CD4-positive, alpha-beta memory T cell (primary cell): ENCODE results near the gene UCMA. TPM values are rescaled to one million over a fixed set of nuclear protein-coding genes. Genes with fewer than 3 reads are reported as not detected.
A peak's percentile ranks its signal among the peaks of the same experiment; 100 is the strongest.

Source experiments
- CTCF ChIA-PET: fragments of 350-600 bp; sonication (Branson Sonifier 250); formaldehyde crosslinking; loops from one replicate; lab custom pipeline; 2021; ENCODE audit warnings: inconsistent platforms; ENCODE audit not compliant: partially characterized antibody; lab: Charles Lee
- POLR2A ChIA-PET: fragments of 350-600 bp; sonication (Branson Sonifier 250); formaldehyde crosslinking; loops from one replicate; lab custom pipeline; 2021; ENCODE audit not compliant: partially characterized antibody; lab: Charles Lee
- DNase-seq, 5 donors: peaks; one replicate each; pipeline versions ENCODE4 v3.0.0 to v3.0.0-alpha.2; 2020 to 2022; ENCODE audit warnings: mixed read lengths in 1 of 5
- H3K27ac ChIP-seq: one replicate; pipeline ENCODE4 v1.7.0; 2013; ENCODE audit warnings: low read depth, low read length
- H3K27me3 ChIP-seq: 2 replicates; pipeline ENCODE4 v1.7.0; 2013; ENCODE audit warnings: mild to moderate bottlenecking, low read length, moderate library complexity; ENCODE audit not compliant: insufficient read depth
- H3K36me3 ChIP-seq: 2 replicates; pipeline ENCODE4 v1.7.0; 2013; ENCODE audit warnings: mild to moderate bottlenecking, low read length, moderate library complexity; ENCODE audit not compliant: insufficient read depth
- H3K4me1 ChIP-seq: 2 replicates; pipeline ENCODE4 v1.7.0; 2013; ENCODE audit warnings: mild to moderate bottlenecking, low read length, moderate library complexity; ENCODE audit not compliant: insufficient read depth
- H3K4me3 ChIP-seq, 2 donors: one replicate each; pipeline ENCODE4 v1.7.0; 2013; ENCODE audit warnings: low read length in 2 of 2, mild to moderate bottlenecking in 1 of 2
- H3K9me3 ChIP-seq, 2 donors: one replicate each; pipeline ENCODE4 v1.7.0; 2013; ENCODE audit warnings: low read length in 2 of 2, control low read depth in 1 of 2; ENCODE audit not compliant: control insufficient read depth in 1 of 2
- H3K27ac Mint-ChIP-seq, 7 donors: one replicate each; pipeline ENCODE4 v1.8.0; 2020 to 2021; ENCODE audit warnings: mixed read lengths in 7 of 7, mild to moderate bottlenecking in 6 of 7, inconsistent platforms in 3 of 7, moderate library complexity in 3 of 7
- H3K27me3 Mint-ChIP-seq, 2 donors: one replicate each; pipeline ENCODE4 v1.8.0; 2020 to 2021; ENCODE audit warnings: mixed read lengths in 2 of 2
- H3K36me3 Mint-ChIP-seq, 2 donors: one replicate each; pipeline ENCODE4 v1.8.0; 2020 to 2021; ENCODE audit warnings: mixed read lengths in 2 of 2, inconsistent platforms in 1 of 2, mild to moderate bottlenecking in 1 of 2
- H3K4me1 Mint-ChIP-seq, 4 donors: one replicate each; pipeline ENCODE4 v1.8.0; 2020 to 2021; ENCODE audit warnings: mixed read lengths in 4 of 4, mild to moderate bottlenecking in 1 of 4
- H3K4me3 Mint-ChIP-seq, 8 donors: one replicate each; pipeline ENCODE4 v1.8.0; 2020 to 2021; ENCODE audit warnings: mixed read lengths in 8 of 8, mild to moderate bottlenecking in 7 of 8, moderate library complexity in 6 of 8, inconsistent platforms in 3 of 8
- H3K9me3 Mint-ChIP-seq, 8 donors: one replicate each; pipeline ENCODE4 v1.8.0; 2020 to 2021; ENCODE audit warnings: mixed read lengths in 8 of 8, mild to moderate bottlenecking in 5 of 8, inconsistent platforms in 3 of 8, moderate library complexity in 1 of 8
- intact Hi-C: fragments of 100-400 bp; cut with micrococcal nuclease; formaldehyde crosslinking; loops from one replicate; pipeline ENCODE4 v1.15.1; 2023
- polyA plus RNA-seq, 2 donors: library from polyadenylated mRNA; unstranded; fragments of 300-500 nt; fragmentation: Illumina TruSeq; gene quantifications; one replicate each; pipeline ENCODE4 v1.2.3, GENCODE V29; 2021
- total RNA-seq, 2 experiments: library from RNA; stranded (reverse); gene quantifications; one replicate each; pipeline ENCODE4 v1.2.3, GENCODE V29; 2021

The UCMA gene
- total and polyA plus RNA-seq, 4 experiments from 2014 or later = not detected

GRCh38 chr10:13182424-13182823 lies 51.8 kb downstream of the UCMA start:
- Histone ChIP-seq H3K9me3 (no peaks in the 10 kb centered on the region), H3K27me3 (no peaks in the 10 kb centered on the region), H3K36me3 (no peaks in the 10 kb centered on the region), H3K4me1 (no peaks in the 10 kb centered on the region), H3K4me3 (no peak overlapping the region), H3K27ac (no peak overlapping the region)
- DNase-seq = no peak
- Mint-ChIP-seq H3K27me3 (no peaks in the 10 kb centered on the region), H3K27ac (no peak overlapping the region), H3K36me3 (no peaks in the 10 kb centered on the region), H3K9me3 (no peaks in the 10 kb centered on the region), H3K4me3 (no peak overlapping the region), H3K4me1 (peaks cover 0 to 1% (median 0%) of the 10 kb centered on the region in 4 donors)
- intact Hi-C loops = no loop called here
- ChIA-PET CTCF (no interaction called here), POLR2A (interaction anchor here (0.6 kb wide), 1 partner anchor 11 kb away, joined by 3 read pairs; no protein-coding TSS in a partner anchor)

- ChIA-PET CTCF (interaction anchor here (1.9 kb wide), 1 partner anchor 259 kb away, joined by 4 read pairs; no protein-coding TSS in a partner anchor), POLR2A (no interaction called here)
- no peak overlapping the region for H3K4me3 ChIP-seq
- no peak overlapping the region for H3K27ac ChIP-seq
- no peaks in the 10 kb centered on the region for H3K27me3 ChIP-seq
- no peak for DNase-seq
- no peaks in the 10 kb centered on the region for H3K9me3 ChIP-seq
- Mint-ChIP-seq H3K36me3 (no peaks in the 10 kb centered on the region), H3K9me3 (no peaks in the 10 kb centered on the region), H3K27ac (no peak overlapping the region), H3K27me3 (no peaks in the 10 kb centered on the region), H3K4me1 (peaks cover 0 to 1% (median 0%) of the 10 kb centered on the region in 4 donors), H3K4me3 (no peak overlapping the region)
- no peaks in the 10 kb centered on the region for H3K36me3 ChIP-seq
- no peaks in the 10 kb centered on the region for H3K4me1 ChIP-seq
- intact Hi-C loops = no loop called here
Observed at GRCh38 chr10:13180788-13181187, 53.4 kb downstream of the UCMA start.

- Histone ChIP-seq H3K27ac (no peak overlapping the region), H3K27me3 (no peaks in the 10 kb centered on the region), H3K4me3 (no peak overlapping the region), H3K4me1 (no peaks in the 10 kb centered on the region), H3K9me3 (no peaks in the 10 kb centered on the region), H3K36me3 (no peaks in the 10 kb centered on the region)
- intact Hi-C loops = no loop called here
- ChIA-PET POLR2A (no interaction called here), CTCF (no interaction called here)
- Mint-ChIP-seq H3K27me3 (no peaks in the 10 kb centered on the region), H3K36me3 (no peaks in the 10 kb centered on the region), H3K27ac (peak overlapping the region in 1 of 7 donors; percentile 38), H3K4me3 (no peak overlapping the region), H3K4me1 (no peaks in the 10 kb centered on the region), H3K9me3 (no peaks in the 10 kb centered on the region)
- no peak for DNase-seq
Observed at GRCh38 chr10:13173616-13174015, 60.6 kb downstream of the UCMA start.

Other genes with a start within 250 kb of the UCMA start
- gene CCDC3, start 232.7 kb downstream of the UCMA start, total RNA-seq = not detected
- gene CCDC3, start 232.7 kb downstream of the UCMA start, polyA plus RNA-seq = not detected
- gene OPTN, start 134.2 kb downstream of the UCMA start, total RNA-seq = 100 to 1,000 TPM; 148 TPM
- 100 to 1,000 TPM in 1 of 2 donors, 10 to 100 TPM in 1; 40.3 to 101 TPM for gene OPTN, start 134.2 kb downstream of the UCMA start, polyA plus RNA-seq
- under 1 TPM in 1 of 2 experiments, not detected in 1; 0.17 TPM for gene MCM10, start 72.8 kb downstream of the UCMA start, total RNA-seq
- not detected for gene MCM10, start 72.8 kb downstream of the UCMA start, polyA plus RNA-seq
- 10 to 100 TPM in 1 of 2 experiments, 1 to 10 TPM in 1; 8.7 to 10.2 TPM for gene PHYH, start 65.7 kb upstream of the UCMA start, total RNA-seq
- gene PHYH, start 65.7 kb upstream of the UCMA start, polyA plus RNA-seq = 10 to 100 TPM; 15.0 to 19.3 TPM
- 10 to 100 TPM; 27.2 to 30.6 TPM for gene SEPHS1, start 113.9 kb upstream of the UCMA start, total RNA-seq
- gene SEPHS1, start 113.9 kb upstream of the UCMA start, polyA plus RNA-seq = 10 to 100 TPM; 11.3 to 23.1 TPM